GM12874 (cell line): ENCODE data around the gene ABCC4.

Experiments
- TF ChIP-seq, protein P1 (sequence below): IDR thresholded peaks from 2 replicates; pipeline ENCODE4 v1.5.1; 2011; ENCODE audit warnings: low read depth, mild to moderate bottlenecking, control low read depth, low read length, moderate library complexity; ENCODE audit not compliant: insufficient read depth

The ABCC4 gene

GRCh38 chr13:95039415-95039814 is 261.8 kb downstream of the ABCC4 start:
- TF ChIP-seq, protein P1, sequence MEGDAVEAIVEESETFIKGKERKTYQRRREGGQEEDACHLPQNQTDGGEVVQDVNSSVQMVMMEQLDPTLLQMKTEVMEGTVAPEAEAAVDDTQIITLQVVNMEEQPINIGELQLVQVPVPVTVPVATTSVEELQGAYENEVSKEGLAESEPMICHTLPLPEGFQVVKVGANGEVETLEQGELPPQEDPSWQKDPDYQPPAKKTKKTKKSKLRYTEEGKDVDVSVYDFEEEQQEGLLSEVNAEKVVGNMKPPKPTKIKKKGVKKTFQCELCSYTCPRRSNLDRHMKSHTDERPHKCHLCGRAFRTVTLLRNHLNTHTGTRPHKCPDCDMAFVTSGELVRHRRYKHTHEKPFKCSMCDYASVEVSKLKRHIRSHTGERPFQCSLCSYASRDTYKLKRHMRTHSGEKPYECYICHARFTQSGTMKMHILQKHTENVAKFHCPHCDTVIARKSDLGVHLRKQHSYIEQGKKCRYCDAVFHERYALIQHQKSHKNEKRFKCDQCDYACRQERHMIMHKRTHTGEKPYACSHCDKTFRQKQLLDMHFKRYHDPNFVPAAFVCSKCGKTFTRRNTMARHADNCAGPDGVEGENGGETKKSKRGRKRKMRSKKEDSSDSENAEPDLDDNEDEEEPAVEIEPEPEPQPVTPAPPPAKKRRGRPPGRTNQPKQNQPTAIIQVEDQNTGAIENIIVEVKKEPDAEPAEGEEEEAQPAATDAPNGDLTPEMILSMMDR, result no peak

DNA sequence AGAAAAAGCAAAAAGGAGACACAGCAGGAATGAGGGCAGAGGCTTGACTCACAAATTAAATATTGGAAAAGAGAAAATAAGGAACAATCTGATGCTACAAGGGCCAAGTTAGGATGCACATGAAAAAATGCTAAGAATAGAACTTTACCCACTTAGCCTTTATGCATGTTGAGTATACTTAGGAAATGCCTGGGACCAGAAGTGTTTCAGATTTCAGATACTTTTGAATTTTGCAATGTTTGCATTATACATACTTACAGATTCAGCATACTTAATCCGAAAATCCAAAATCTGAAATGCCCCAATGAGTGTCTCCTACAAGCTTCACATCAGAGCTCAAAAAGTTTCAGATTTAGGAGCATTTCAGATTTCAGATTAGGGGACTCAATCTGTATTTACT is 262.3 kb downstream of the ABCC4 start:
- TF ChIP-seq, protein P1, result no peak

DNA sequence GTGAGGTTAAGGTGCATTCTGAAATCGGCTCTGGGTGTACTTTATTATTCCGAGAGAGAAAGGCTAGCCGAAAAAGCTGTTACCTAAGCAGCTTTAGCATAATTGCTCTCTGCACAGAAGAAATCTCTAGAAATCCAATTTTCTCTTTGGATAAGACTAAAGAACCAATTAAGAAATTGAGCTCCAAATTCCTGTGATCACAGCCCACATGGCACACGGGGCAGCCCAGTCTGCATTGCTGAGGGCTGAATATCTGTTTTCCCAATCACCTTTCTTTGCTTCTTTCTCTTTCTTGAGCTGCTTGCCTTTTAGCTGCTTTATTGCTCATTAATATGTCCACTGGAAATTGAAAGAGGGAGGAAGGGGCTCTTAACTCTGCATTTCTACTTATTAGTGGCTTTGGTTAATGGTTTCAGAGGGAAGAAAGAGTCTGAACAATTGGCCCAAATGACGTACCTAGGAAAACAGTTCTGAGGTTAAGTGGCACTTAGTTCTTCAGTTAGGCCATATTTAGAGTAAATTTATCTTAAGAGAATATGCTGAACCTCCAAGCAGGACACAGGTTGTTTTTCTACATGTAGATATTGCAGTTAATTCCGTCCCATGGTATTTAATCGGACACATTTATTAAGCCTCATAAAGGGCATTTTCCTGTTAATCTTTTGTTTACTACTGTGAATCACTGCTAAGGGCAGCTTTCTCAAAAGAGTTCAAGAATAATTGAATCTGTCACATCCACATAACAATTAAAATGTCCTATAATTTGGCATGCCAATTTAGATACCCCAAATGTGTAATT is 265.7 kb downstream of the ABCC4 start:
- TF ChIP-seq, protein P1, result no peak

DNA sequence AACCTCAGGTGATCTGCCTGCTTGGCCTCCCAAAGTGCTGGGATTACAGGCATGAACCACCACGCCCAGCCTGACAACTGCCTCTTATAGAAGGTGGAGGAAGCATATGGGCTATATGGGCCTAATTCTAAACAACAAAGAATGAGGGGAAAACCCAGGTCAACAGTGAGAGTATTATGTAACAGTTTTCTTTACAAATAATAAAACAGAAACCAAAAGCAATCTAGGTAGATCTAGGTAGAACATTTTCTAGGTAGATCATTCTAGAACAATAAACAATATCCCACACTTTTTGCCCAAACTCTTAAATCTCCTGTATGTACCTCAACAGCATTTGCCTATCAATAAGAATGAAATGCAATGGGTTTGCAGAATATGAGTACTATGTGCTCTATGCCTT is 267.4 kb downstream of the ABCC4 start:
- TF ChIP-seq, protein P1, result no peak

GRCh38 chr13:95032121-95032520 is 269.1 kb downstream of the ABCC4 start:
- TF ChIP-seq, protein P1, result no peak

DNA sequence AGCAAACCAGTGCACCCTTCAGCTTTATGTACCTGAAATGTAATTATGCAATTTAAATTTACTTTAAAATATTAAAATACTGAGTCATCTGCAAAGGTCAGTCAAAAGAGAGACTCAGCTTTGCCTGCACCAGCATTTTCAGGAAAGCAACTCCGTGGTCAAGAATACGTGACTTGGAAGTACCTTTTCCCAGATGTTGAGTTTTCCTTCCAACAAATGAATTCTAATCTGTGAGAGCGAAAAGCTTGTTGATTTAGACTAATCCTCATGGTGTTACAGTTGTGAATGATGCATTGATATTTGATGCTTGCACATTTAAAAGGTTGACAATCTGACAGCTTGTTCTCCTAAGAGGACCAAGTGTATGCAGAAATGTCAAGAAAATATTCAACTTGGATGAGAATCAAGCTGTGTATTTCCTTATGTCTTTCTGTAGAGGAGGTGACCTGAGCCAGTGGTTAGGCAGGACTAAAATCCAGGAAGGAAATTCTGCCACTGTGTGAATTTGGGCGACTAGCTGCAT is 270.4 kb downstream of the ABCC4 start:
- TF ChIP-seq, protein P1, result no peak

DNA sequence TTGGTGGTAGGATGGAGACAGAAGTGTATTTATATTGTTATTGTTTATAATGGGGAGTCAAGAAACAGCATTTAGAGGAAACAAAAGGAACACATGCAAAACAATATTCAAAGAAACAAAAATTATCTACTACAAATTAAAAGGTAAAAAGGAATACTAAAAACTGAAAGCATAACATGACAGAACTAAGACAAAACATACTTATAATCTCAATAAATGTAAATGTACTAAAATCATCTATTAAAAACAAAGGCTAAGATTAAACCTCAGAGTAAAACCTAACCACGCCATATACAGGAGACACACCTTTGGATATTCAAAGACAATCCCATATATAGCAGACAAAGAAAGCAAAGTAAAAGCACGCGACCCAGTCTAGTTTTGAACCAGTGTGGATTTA is 273.6 kb downstream of the ABCC4 start:
- TF ChIP-seq, protein P1, result no peak
